ENCODE data around the gene ASIP.
"Not testable (repeated sequence)": the region's sequence is repeated elsewhere in the genome, so short reads cannot be mapped to it uniquely, and the experiment has no call there.

Gene ASIP

GRCh38 chr20:34216382-34216742 lies 24.9 kb upstream of the ASIP start:
- no peaks in the 10 kb centered on the region for H3K27me3 ChIP-seq (replicated peaks; ENCODE audit: control insufficient read depth, insufficient read depth, low read length)
- H3K36me3 ChIP-seq (ENCODE audit: control insufficient read depth, insufficient read depth, low read length, severe bottlenecking), result no peaks in the 10 kb centered on the region
- DNase-seq (ENCODE audit: low read depth), result no peak
- H3K4me3 ChIP-seq (ENCODE audit: low read length), result peak overlapping the region; percentile 75
- H3K9me3 ChIP-seq (ENCODE audit: control insufficient read depth, low read length), result peaks cover 21% of the 10 kb centered on the region
- H3K9ac ChIP-seq (ENCODE audit: low read length), result peak overlapping the region; percentile 78
- peaks cover 12% of the 10 kb centered on the region for H3K4me1 ChIP-seq (ENCODE audit: control insufficient read depth, insufficient read depth, low read length)

GRCh38 chr20:34220561-34220960 lies 20.7 kb upstream of the ASIP start:
- H3K9ac ChIP-seq (ENCODE audit: low read length), result no peak overlapping the region
- no peaks in the 10 kb centered on the region for H3K36me3 ChIP-seq (ENCODE audit: control insufficient read depth, insufficient read depth, low read length, severe bottlenecking)
- DNase-seq (ENCODE audit: low read depth), result peak; percentile 56
- peaks cover 10% of the 10 kb centered on the region for H3K4me1 ChIP-seq (ENCODE audit: control insufficient read depth, insufficient read depth, low read length)
- H3K27me3 ChIP-seq (replicated peaks; ENCODE audit: control insufficient read depth, insufficient read depth, low read length), result no peaks in the 10 kb centered on the region
- no peak overlapping the region for H3K4me3 ChIP-seq (ENCODE audit: low read length)
- H3K9me3 ChIP-seq (ENCODE audit: control insufficient read depth, low read length), result no peaks in the 10 kb centered on the region

- DNase-seq (ENCODE audit: low read depth), result peak; percentile 97
Measured at GRCh38 chr20:34222208-34222607, 19.0 kb upstream of the ASIP start.

GRCh38 chr20:34224251-34224650 lies 17.0 kb upstream of the ASIP start:
- DNase-seq (ENCODE audit: low read depth); H3K9ac ChIP-seq (ENCODE audit: low read length): not testable (repeated sequence)

More at GRCh38 chr20:34222208-34222607, 19.0 kb upstream of the ASIP start:
- no peaks in the 10 kb centered on the region for H3K9me3 ChIP-seq (ENCODE audit: control insufficient read depth, low read length)
- no peak overlapping the region for H3K9ac ChIP-seq (ENCODE audit: low read length)
- H3K36me3 ChIP-seq (ENCODE audit: control insufficient read depth, insufficient read depth, low read length, severe bottlenecking), result no peaks in the 10 kb centered on the region
- no peak overlapping the region for H3K4me3 ChIP-seq (ENCODE audit: low read length)
- H3K4me1 ChIP-seq (ENCODE audit: control insufficient read depth, insufficient read depth, low read length), result peaks cover 3% of the 10 kb centered on the region
- no peaks in the 10 kb centered on the region for H3K27me3 ChIP-seq (replicated peaks; ENCODE audit: control insufficient read depth, insufficient read depth, low read length)

GRCh38 chr20:34231634-34232033 lies 9.6 kb upstream of the ASIP start:
- H3K36me3 ChIP-seq (ENCODE audit: control insufficient read depth, insufficient read depth, low read length, severe bottlenecking), result no peaks in the 10 kb centered on the region
- no peak overlapping the region for H3K9ac ChIP-seq (ENCODE audit: low read length)
- H3K27me3 ChIP-seq (replicated peaks; ENCODE audit: control insufficient read depth, insufficient read depth, low read length), result no peaks in the 10 kb centered on the region
- H3K4me1 ChIP-seq (ENCODE audit: control insufficient read depth, insufficient read depth, low read length), result no peaks in the 10 kb centered on the region
- H3K9me3 ChIP-seq (ENCODE audit: control insufficient read depth, low read length), result peaks cover 9% of the 10 kb centered on the region
- no peak for DNase-seq (ENCODE audit: low read depth)
- H3K4me3 ChIP-seq (ENCODE audit: low read length), result no peak overlapping the region

More at GRCh38 chr20:34224251-34224650, 17.0 kb upstream of the ASIP start:
- H3K27me3 ChIP-seq (replicated peaks; ENCODE audit: control insufficient read depth, insufficient read depth, low read length); H3K36me3 ChIP-seq (ENCODE audit: control insufficient read depth, insufficient read depth, low read length, severe bottlenecking); H3K9me3 ChIP-seq (ENCODE audit: control insufficient read depth, low read length); H3K4me3 ChIP-seq (ENCODE audit: low read length); H3K4me1 ChIP-seq (ENCODE audit: control insufficient read depth, insufficient read depth, low read length): not testable (repeated sequence)

DNA sequence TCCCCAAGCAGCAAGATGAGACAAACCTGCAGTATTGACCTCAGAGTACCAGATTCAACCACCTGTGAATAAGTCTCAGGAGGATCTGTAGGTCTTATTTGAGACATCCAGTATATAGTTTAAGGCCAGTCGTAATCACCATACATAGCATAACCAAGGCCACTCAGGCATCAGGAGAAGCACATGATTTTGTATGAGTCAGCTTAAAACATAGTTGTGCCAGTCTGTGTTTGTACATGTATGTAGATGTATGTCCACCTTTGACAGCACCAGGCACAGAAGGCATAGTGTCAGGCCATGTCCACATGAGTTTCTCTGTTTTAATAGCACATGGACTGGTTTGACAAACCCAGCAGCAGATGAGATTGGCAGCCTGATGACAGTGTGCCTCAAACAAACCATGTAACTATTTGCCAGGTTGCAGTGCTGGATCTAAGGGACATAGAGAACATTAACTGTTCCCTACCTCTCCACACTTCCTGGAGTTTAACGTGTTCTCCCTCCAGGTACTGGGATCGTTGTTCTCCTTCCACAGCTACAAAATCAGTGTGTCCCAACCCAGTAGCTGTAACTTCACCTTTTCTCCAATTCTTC lies 8.6 kb upstream of the ASIP start:
- H3K27me3 ChIP-seq (replicated peaks; ENCODE audit: control insufficient read depth, insufficient read depth, low read length), result no peaks in the 10 kb centered on the region
- no peak overlapping the region for H3K4me3 ChIP-seq (ENCODE audit: low read length)
- no peak for DNase-seq (ENCODE audit: low read depth)

DNA sequence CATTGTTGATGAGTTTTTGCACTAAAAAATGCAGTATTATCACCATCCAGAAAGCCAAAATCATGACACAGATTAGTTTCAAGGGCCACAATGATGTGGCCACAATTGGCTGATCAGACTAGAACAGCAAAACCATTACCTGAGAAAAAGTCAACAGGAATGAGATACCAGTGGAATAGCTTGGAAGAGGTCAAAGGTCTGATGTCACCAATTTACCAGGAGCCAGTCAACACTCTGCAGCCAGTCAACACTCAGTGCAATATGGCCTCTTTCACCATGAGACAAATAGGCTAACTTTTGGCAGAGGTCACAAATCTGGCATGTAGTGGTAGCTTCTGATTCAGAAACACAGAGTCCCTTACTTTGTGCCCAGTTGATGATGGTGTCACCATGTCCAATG lies 7.5 kb upstream of the ASIP start:
- no peaks in the 10 kb centered on the region for H3K27me3 ChIP-seq (replicated peaks; ENCODE audit: control insufficient read depth, insufficient read depth, low read length)
- no peak for DNase-seq (ENCODE audit: low read depth)
- no peak overlapping the region for H3K4me3 ChIP-seq (ENCODE audit: low read length)
- H3K9ac ChIP-seq (ENCODE audit: low read length), result no peak overlapping the region
- H3K9me3 ChIP-seq (ENCODE audit: control insufficient read depth, low read length), result peaks cover 29% of the 10 kb centered on the region
- no peaks in the 10 kb centered on the region for H3K4me1 ChIP-seq (ENCODE audit: control insufficient read depth, insufficient read depth, low read length)
- H3K36me3 ChIP-seq (ENCODE audit: control insufficient read depth, insufficient read depth, low read length, severe bottlenecking), result no peaks in the 10 kb centered on the region

More for the DNA sequence above, 8.6 kb upstream of the ASIP start:
- Histone ChIP-seq H3K4me1 (ENCODE audit: control insufficient read depth, insufficient read depth, low read length) (no peaks in the 10 kb centered on the region), H3K9me3 (ENCODE audit: control insufficient read depth, low read length) (peaks cover 18% of the 10 kb centered on the region), H3K36me3 (ENCODE audit: control insufficient read depth, insufficient read depth, low read length, severe bottlenecking) (no peaks in the 10 kb centered on the region), H3K9ac (ENCODE audit: low read length) (no peak overlapping the region)

- no peak overlapping the region for H3K4me3 ChIP-seq (ENCODE audit: low read length)
- no peak overlapping the region for H3K9ac ChIP-seq (ENCODE audit: low read length)
- no peak for DNase-seq (ENCODE audit: low read depth)
- H3K9me3 ChIP-seq (ENCODE audit: control insufficient read depth, low read length), result peaks cover 29% of the 10 kb centered on the region
- no peaks in the 10 kb centered on the region for H3K36me3 ChIP-seq (ENCODE audit: control insufficient read depth, insufficient read depth, low read length, severe bottlenecking)
- H3K27me3 ChIP-seq (replicated peaks; ENCODE audit: control insufficient read depth, insufficient read depth, low read length), result peaks cover 8% of the 10 kb centered on the region
- H3K4me1 ChIP-seq (ENCODE audit: control insufficient read depth, insufficient read depth, low read length), result peaks cover 3% of the 10 kb centered on the region
Measured at GRCh38 chr20:34235875-34236274, 5.3 kb upstream of the ASIP start.

- H3K27me3 ChIP-seq (replicated peaks; ENCODE audit: control insufficient read depth, insufficient read depth, low read length), result peaks cover 11% of the 10 kb centered on the region
- no peak overlapping the region for H3K9ac ChIP-seq (ENCODE audit: low read length)
- H3K9me3 ChIP-seq (ENCODE audit: control insufficient read depth, low read length), result peaks cover 23% of the 10 kb centered on the region
Measured at GRCh38 chr20:34237942-34238341, 3.3 kb upstream of the ASIP start.

DNA sequence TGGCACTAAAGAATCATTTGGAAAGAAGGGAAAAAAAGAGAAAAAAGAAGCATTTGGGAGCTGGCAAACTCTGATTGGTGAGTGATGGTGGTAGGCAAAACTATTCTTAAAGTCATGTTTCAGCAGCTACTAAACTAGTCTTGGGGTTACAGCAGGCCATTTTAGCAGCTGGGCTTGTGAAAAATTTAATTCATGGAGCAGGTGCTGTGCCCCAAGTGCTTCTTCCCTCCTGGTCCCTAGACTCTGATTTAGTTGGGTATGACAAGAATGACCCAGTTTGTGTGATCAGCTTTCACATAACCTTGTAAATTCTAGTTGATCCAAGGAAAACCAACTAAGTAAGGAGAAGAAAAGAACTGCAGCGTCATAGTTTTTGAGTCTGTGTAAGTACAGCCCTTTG lies 1.1 kb upstream of the ASIP start:
- Histone ChIP-seq H3K27me3 (replicated peaks; ENCODE audit: control insufficient read depth, insufficient read depth, low read length) (peaks cover 13% of the 10 kb centered on the region), H3K9ac (ENCODE audit: low read length) (no peak overlapping the region), H3K4me3 (ENCODE audit: low read length) (no peak overlapping the region), H3K9me3 (ENCODE audit: control insufficient read depth, low read length) (peaks cover 23% of the 10 kb centered on the region), H3K4me1 (ENCODE audit: control insufficient read depth, insufficient read depth, low read length) (peaks cover 3% of the 10 kb centered on the region), H3K36me3 (ENCODE audit: control insufficient read depth, insufficient read depth, low read length, severe bottlenecking) (no peaks in the 10 kb centered on the region)
- DNase-seq (ENCODE audit: low read depth), result no peak

More at GRCh38 chr20:34237942-34238341, 3.3 kb upstream of the ASIP start:
- H3K4me3 ChIP-seq (ENCODE audit: low read length), result no peak overlapping the region
- peaks cover 3% of the 10 kb centered on the region for H3K4me1 ChIP-seq (ENCODE audit: control insufficient read depth, insufficient read depth, low read length)
- DNase-seq (ENCODE audit: low read depth), result no peak
- H3K36me3 ChIP-seq (ENCODE audit: control insufficient read depth, insufficient read depth, low read length, severe bottlenecking), result no peaks in the 10 kb centered on the region

GRCh38 chr20:34242015-34242414 lies 792 bp downstream of the ASIP start:
- H3K27me3 ChIP-seq (replicated peaks; ENCODE audit: control insufficient read depth, insufficient read depth, low read length), result peaks cover 13% of the 10 kb centered on the region
- not testable (repeated sequence) for H3K4me3 ChIP-seq (ENCODE audit: low read length); H3K36me3 ChIP-seq (ENCODE audit: control insufficient read depth, insufficient read depth, low read length, severe bottlenecking); H3K9ac ChIP-seq (ENCODE audit: low read length); H3K4me1 ChIP-seq (ENCODE audit: control insufficient read depth, insufficient read depth, low read length); DNase-seq (ENCODE audit: low read depth)
- H3K9me3 ChIP-seq (ENCODE audit: control insufficient read depth, low read length), result peaks cover 17% of the 10 kb centered on the region

DNA sequence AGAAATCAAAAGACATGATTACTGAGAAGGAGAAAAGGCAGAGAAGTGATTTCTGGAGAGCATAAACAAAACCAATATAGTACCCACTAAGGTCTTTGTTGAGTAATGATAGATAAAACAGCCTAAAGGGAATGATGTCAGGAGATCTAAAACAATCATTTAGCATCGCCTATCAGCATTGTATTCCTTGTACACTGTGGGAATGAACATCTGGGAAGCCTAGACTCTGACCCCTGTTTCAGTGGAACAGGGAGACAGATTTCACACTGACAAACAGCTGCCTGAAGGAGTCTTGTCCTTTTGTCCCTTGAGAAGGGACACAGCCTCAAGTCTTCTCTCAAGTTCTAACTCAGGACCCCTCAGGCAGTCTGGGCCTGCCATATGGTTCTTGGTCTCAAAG lies 1.7 kb downstream of the ASIP start:
- peaks cover 3% of the 10 kb centered on the region for H3K4me1 ChIP-seq (ENCODE audit: control insufficient read depth, insufficient read depth, low read length)
- no peak overlapping the region for H3K9ac ChIP-seq (ENCODE audit: low read length)
- H3K9me3 ChIP-seq (ENCODE audit: control insufficient read depth, low read length), result peaks cover 9% of the 10 kb centered on the region
- DNase-seq (ENCODE audit: low read depth), result no peak
- H3K27me3 ChIP-seq (replicated peaks; ENCODE audit: control insufficient read depth, insufficient read depth, low read length), result peaks cover 13% of the 10 kb centered on the region
- H3K36me3 ChIP-seq (ENCODE audit: control insufficient read depth, insufficient read depth, low read length, severe bottlenecking), result no peaks in the 10 kb centered on the region
- no peak overlapping the region for H3K4me3 ChIP-seq (ENCODE audit: low read length)

All from adipocyte (in vitro differentiated cells).